Vagina (tissue), 2 donors: Measurements from ENCODE around the gene NEDD4. TPM values are rescaled to one million over a fixed set of nuclear protein-coding genes. Genes with fewer than 3 reads are reported as not detected.

ENCODE experiments used
- DNase-seq, 2 donors: peaks; one replicate each; pipeline ENCODE4 v3.0.0-alpha.2; 2017; ENCODE audit errors: extremely low spot score in 2 of 2
- H3K27ac ChIP-seq: fragments of 200-600 bp; sonication (generic); one replicate; pipeline ENCODE4 v1.5.1; 2019
- H3K27me3 ChIP-seq: fragments of 200-600 bp; sonication (generic); one replicate; pipeline ENCODE4 v1.5.1; 2019
- H3K36me3 ChIP-seq, 2 donors: fragments of 200-600 bp; sonication (generic); one replicate each; pipeline ENCODE4 v1.5.1; 2017 to 2019
- H3K4me1 ChIP-seq: fragments of 200-600 bp; sonication (generic); one replicate; pipeline ENCODE4 v1.5.1; 2019
- H3K4me3 ChIP-seq, 2 donors: fragments of 200-600 bp; sonication (generic); 1 replicate in 1 of 2; 2 replicates in 1 of 2; pipeline ENCODE4 v1.5.1; 2016 to 2019
- H3K9me3 ChIP-seq: fragments of 200-600 bp; sonication (generic); one replicate; pipeline ENCODE4 v1.5.1; 2019
- CTCF ChIP-seq, 3 experiments: fragments of 450-650 bp in 2 of 3; fragments of 200-600 bp in 1 of 3; sonication (generic) in 1 of 3; IDR thresholded peaks; one replicate each; pipeline ENCODE4 v1.5.1; 2017 to 2019; ENCODE audit warnings: antibody characterized with exemption in 3 of 3, mild to moderate bottlenecking in 2 of 3, moderate library complexity in 2 of 3
- POLR2A ChIP-seq, 2 donors: fragments of 450-650 bp; IDR thresholded peaks; one replicate each; pipeline ENCODE4 v1.6.1; 2017; ENCODE audit warnings: antibody characterized with exemption in 2 of 2, mild to moderate bottlenecking in 2 of 2, moderate library complexity in 2 of 2
- POLR2AphosphoS5 ChIP-seq, 2 donors: sonication (generic); formaldehyde crosslinking; IDR thresholded peaks; one replicate each; pipeline ENCODE4 v1.9.0; 2017; ENCODE audit warnings: antibody characterized with exemption in 2 of 2, mild to moderate bottlenecking in 2 of 2, low read depth in 1 of 2; ENCODE audit not compliant: insufficient read depth in 1 of 2
- intact Hi-C: fragments of 100-400 bp; cut with DNase I; formaldehyde crosslinking; loops from one replicate; pipeline ENCODE4 v1.15.1; 2023
- small RNA-seq: library from RNA; depleted of rRNA; stranded (forward); fragments of <200 nt; gene quantifications from one replicate; pipeline ENCODE3, GENCODE V24; 2016
- total RNA-seq: library from RNA; depleted of rRNA; stranded (reverse); fragments of >200 nt; gene quantifications from one replicate; pipeline ENCODE4 v1.2.3, GENCODE V29; 2016

NEDD4 gene
- total RNA-seq, 1 donor from 2014 or later = 21.9 TPM

DNA sequence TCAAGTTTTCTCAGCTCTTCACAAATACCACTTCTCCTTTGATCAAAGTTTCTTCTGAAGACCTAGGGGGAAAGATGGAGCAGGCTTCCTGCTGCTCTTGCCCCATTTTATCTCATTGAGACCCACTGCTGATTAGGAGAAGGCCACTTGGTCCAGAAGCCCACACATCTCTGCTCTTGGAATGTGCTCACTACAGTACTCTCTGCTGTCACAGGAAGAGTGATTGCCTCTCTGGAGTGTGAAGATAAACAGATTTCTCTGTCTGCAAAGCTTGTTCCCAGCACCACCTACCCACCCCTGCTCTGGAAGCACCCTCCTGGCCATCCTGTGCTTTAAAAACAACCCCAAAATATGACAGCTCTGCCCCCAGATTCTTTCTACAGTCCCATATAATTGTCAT lies 209.1 kb downstream of the NEDD4 start:
- Histone ChIP-seq H3K27me3 (no peaks in the 10 kb centered on the region), H3K27ac (no peak overlapping the region), H3K4me1 (no peaks in the 10 kb centered on the region), H3K4me3 (no peak overlapping the region), H3K36me3 (no peaks in the 10 kb centered on the region), H3K9me3 (no peaks in the 10 kb centered on the region)
- TF ChIP-seq CTCF (IDR thresholded peaks at IDR 0.05) (no peak), POLR2A (IDR thresholded peaks at IDR 0.05) (no peak), POLR2AphosphoS5 (IDR thresholded peaks at IDR 0.05; ENCODE audit: insufficient read depth in 1 of 2, low read depth in 1 of 2) (no peak)
- no peak for DNase-seq
- intact Hi-C loops = no loop called here

GRCh38 chr15:55782901-55783300 lies 210.5 kb downstream of the NEDD4 start:
- Histone ChIP-seq H3K27me3 (no peaks in the 10 kb centered on the region), H3K4me3 (no peak overlapping the region), H3K9me3 (no peaks in the 10 kb centered on the region), H3K4me1 (no peaks in the 10 kb centered on the region), H3K36me3 (no peaks in the 10 kb centered on the region), H3K27ac (no peak overlapping the region)
- TF ChIP-seq POLR2AphosphoS5 (IDR thresholded peaks at IDR 0.05; ENCODE audit: insufficient read depth in 1 of 2, low read depth in 1 of 2) = no peak
- no peak for TF ChIP-seq CTCF (IDR thresholded peaks at IDR 0.05)
- no peak for TF ChIP-seq POLR2A (IDR thresholded peaks at IDR 0.05)
- intact Hi-C loops = no loop called here
- no peak for DNase-seq

DNA sequence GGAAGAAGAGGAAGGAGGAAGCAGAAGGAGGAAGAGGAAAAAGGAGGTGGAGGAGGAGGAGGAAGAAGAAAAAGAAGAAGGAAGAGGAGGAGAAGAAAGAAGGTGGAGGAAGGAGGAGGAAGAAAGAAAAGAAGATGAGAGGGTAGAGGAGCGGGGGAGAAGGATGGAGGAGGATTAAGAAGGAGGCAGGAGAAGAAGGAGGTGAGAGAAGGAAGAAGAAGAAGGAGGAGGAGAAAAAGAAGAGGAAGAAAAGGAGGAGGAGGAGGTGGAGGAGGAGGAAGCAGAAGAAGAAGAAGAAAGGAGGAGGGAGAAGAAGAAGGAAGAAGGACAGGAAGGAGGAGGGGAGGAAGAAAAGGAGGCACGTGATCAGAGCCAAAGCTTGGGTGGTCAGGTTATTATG lies 213.1 kb downstream of the NEDD4 start:
- Histone ChIP-seq H3K27me3 (no peaks in the 10 kb centered on the region), H3K36me3 (no peaks in the 10 kb centered on the region), H3K9me3 (no peaks in the 10 kb centered on the region), H3K4me1 (no peaks in the 10 kb centered on the region), H3K27ac (no peak overlapping the region), H3K4me3 (no peak overlapping the region)
- TF ChIP-seq POLR2AphosphoS5 (IDR thresholded peaks at IDR 0.05; ENCODE audit: insufficient read depth in 1 of 2, low read depth in 1 of 2) (no peak), CTCF (IDR thresholded peaks at IDR 0.05) (no peak), POLR2A (IDR thresholded peaks at IDR 0.05) (no peak)
- intact Hi-C loops = no loop called here
- no peak for DNase-seq

DNA sequence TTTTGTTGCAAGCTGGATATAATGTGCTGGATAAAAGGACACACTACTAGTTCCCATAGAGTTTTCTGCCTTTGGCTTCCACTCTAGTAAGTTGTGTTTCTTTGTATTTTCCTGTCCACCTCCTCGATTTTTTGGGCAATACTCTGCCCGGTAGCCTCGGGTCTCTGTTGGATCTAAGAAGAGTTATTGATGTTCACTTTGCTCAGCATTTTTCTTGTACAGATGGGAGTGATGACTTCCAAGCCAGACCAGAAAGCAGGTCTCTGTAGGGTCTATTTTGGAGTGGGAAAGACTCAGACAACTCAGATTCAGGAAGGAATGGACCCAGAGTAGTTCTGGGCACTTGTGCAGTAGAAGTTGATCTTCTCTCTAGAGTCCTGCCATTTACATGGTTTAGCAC lies 214.5 kb downstream of the NEDD4 start:
- Histone ChIP-seq H3K36me3 (no peaks in the 10 kb centered on the region), H3K27ac (no peak overlapping the region), H3K27me3 (no peaks in the 10 kb centered on the region), H3K4me3 (no peak overlapping the region), H3K9me3 (no peaks in the 10 kb centered on the region), H3K4me1 (no peaks in the 10 kb centered on the region)
- intact Hi-C loops = no loop called here
- DNase-seq = no peak
- TF ChIP-seq POLR2AphosphoS5 (IDR thresholded peaks at IDR 0.05; ENCODE audit: insufficient read depth in 1 of 2, low read depth in 1 of 2) = no peak
- TF ChIP-seq CTCF (IDR thresholded peaks at IDR 0.05) = no peak
- TF ChIP-seq POLR2A (IDR thresholded peaks at IDR 0.05) = no peak

Small RNAs within 50 kb of the gene (small RNA-seq; reads per million reads assigned to genes)
- gene RN7SL568P = not detected
